KMS-11 (cell line): ENCODE data around the gene PEA15.

ENCODE experiments used
- H2AFZ ChIP-seq: fragments of 200-600 bp; sonication (generic); 2 replicates; pipeline ENCODE4 v1.6.1; 2016; ENCODE audit warnings: antibody characterized with exemption, mixed run types, low read depth
- H3K27ac ChIP-seq: fragments of 200-600 bp; sonication (generic); 2 replicates; pipeline ENCODE4 v1.6.1; 2016; ENCODE audit warnings: mild to moderate bottlenecking, mixed run types
- H3K27me3 ChIP-seq: fragments of 200-600 bp; sonication (generic); 2 replicates; pipeline ENCODE4 v1.6.1; 2017; ENCODE audit warnings: mild to moderate bottlenecking, low read depth, mixed run types, moderate library complexity; ENCODE audit not compliant: insufficient read depth
- H3K36me3 ChIP-seq: fragments of 200-600 bp; sonication (generic); 2 replicates; pipeline ENCODE4 v1.6.1; 2017; ENCODE audit warnings: mild to moderate bottlenecking, mixed run types; ENCODE audit not compliant: insufficient read depth
- H3K4me1 ChIP-seq: fragments of 200-600 bp; sonication (generic); 2 replicates; pipeline ENCODE4 v1.6.1; 2016; ENCODE audit warnings: mild to moderate bottlenecking, low read depth, mixed run types; ENCODE audit not compliant: poor library complexity, severe bottlenecking
- H3K4me2 ChIP-seq: fragments of 200-600 bp; sonication (generic); 2 replicates; pipeline ENCODE4 v1.7.0; 2016; ENCODE audit warnings: mild to moderate bottlenecking, mixed run types
- H3K4me3 ChIP-seq: fragments of 200-600 bp; sonication (generic); IDR thresholded peaks from 2 replicates; pipeline ENCODE4 v1.6.1; 2017; ENCODE audit warnings: low read depth, low read length, mixed read lengths; ENCODE audit not compliant: insufficient read depth
- H3K79me2 ChIP-seq: fragments of 200-600 bp; sonication (generic); 2 replicates; pipeline ENCODE4 v1.6.1; 2016; ENCODE audit warnings: low read depth, mixed run types; ENCODE audit not compliant: insufficient read depth
- H3K9ac ChIP-seq: fragments of 200-600 bp; sonication (generic); 2 replicates; pipeline ENCODE4 v1.6.1; 2016; ENCODE audit warnings: mild to moderate bottlenecking, mixed run types
- H4K20me1 ChIP-seq: fragments of 200-600 bp; sonication (generic); 2 replicates; pipeline ENCODE4 v1.6.1; 2016; ENCODE audit warnings: mild to moderate bottlenecking, mixed run types; ENCODE audit not compliant: insufficient read depth
- CTCF ChIP-seq: fragments of 200-600 bp; sonication (generic); conservative IDR thresholded peaks from 2 replicates; pipeline ENCODE4 v1.6.1; 2017; ENCODE audit warnings: low read depth, mild to moderate bottlenecking, antibody characterized with exemption, low read length, moderate library complexity, mixed read lengths

The PEA15 gene

GRCh38 chr1:160206036-160206389, 829 bp downstream of the PEA15 start:
- Histone ChIP-seq H3K27me3 (no peaks in the 10 kb centered on the region), H3K4me3 (peak overlapping the region; percentile 98), H3K79me2 (peaks cover 47% of the 10 kb centered on the region), H3K9ac (peak overlapping the region; percentile 95), H3K4me2 (peak overlapping the region; percentile 95), H3K36me3 (no peaks in the 10 kb centered on the region; the same call in 1 of the 2 replicates), H3K27ac (peak overlapping the region; percentile 64), H4K20me1 (0 out of 2 replicates have a peak, but pooled peaks cover 4% of the 10 kb centered on the region), H3K4me1 (peaks cover 66% of the 10 kb centered on the region), H2AFZ (peak overlapping the region; percentile 83)
- no peak for TF ChIP-seq CTCF

GRCh38 chr1:160206421-160207117, 1.4 kb downstream of the PEA15 start:
- Histone ChIP-seq H3K79me2 (peaks cover 47% of the 10 kb centered on the region), H2AFZ (no peak overlapping the region), H3K4me2 (peak overlapping the region; percentile 95), H3K9ac (peak overlapping the region; percentile 95), H3K36me3 (peaks cover under 1% of the 10 kb centered on the region; the same call in 1 of the 2 replicates), H3K4me3 (peak overlapping the region; percentile 98), H4K20me1 (0 out of 2 replicates have a peak, but pooled peaks cover 4% of the 10 kb centered on the region), H3K27me3 (no peaks in the 10 kb centered on the region), H3K4me1 (peaks cover 66% of the 10 kb centered on the region), H3K27ac (no peak overlapping the region)
- TF ChIP-seq CTCF: no peak

- Histone ChIP-seq H3K4me2 (peak overlapping the region; percentile 95; the same call in 1 of the 2 replicates), H2AFZ (no peak overlapping the region), H3K4me1 (peaks cover 66% of the 10 kb centered on the region), H3K27ac (no peak overlapping the region), H3K36me3 (peaks cover 7% of the 10 kb centered on the region; the same call in 1 of the 2 replicates), H3K79me2 (peaks cover 47% of the 10 kb centered on the region), H4K20me1 (0 out of 2 replicates have a peak, but pooled peaks cover 4% of the 10 kb centered on the region), H3K4me3 (no peak overlapping the region), H3K9ac (no peak overlapping the region), H3K27me3 (no peaks in the 10 kb centered on the region)
- no peak for TF ChIP-seq CTCF
Observed at GRCh38 chr1:160207118-160207650, 2.0 kb downstream of the PEA15 start.

- no peak for TF ChIP-seq CTCF
- Histone ChIP-seq H3K27me3 (no peaks in the 10 kb centered on the region), H3K36me3 (peaks cover 12% of the 10 kb centered on the region; the same call in 1 of the 2 replicates), H3K4me2 (no peak overlapping the region), H3K79me2 (peaks cover 47% of the 10 kb centered on the region), H4K20me1 (0 out of 2 replicates have a peak, but pooled peaks cover 4% of the 10 kb centered on the region), H3K4me1 (peaks cover 66% of the 10 kb centered on the region), H3K4me3 (no peak overlapping the region), H2AFZ (no peak overlapping the region), H3K27ac (no peak overlapping the region; the same call in 1 of the 2 replicates), H3K9ac (no peak overlapping the region)
Observed at GRCh38 chr1:160207771-160208556, 2.8 kb downstream of the PEA15 start.
